PFSK-1 (cell line): ENCODE results near the gene ATP2B2.

Source experiments
- FOXP2 ChIP-seq: optimal IDR thresholded peaks from 2 replicates; pipeline ENCODE3; 2011; ENCODE audit warnings: borderline replicate concordance, control low read depth, inconsistent platforms; ENCODE audit not compliant: insufficient read depth; ENCODE audit errors: extremely low read length, extremely low read depth
- POLR2AphosphoS5 ChIP-seq: IDR thresholded peaks from 2 replicates; pipeline ENCODE4 v1.6.1; 2012; ENCODE audit warnings: low read depth, mild to moderate bottlenecking, control low read depth, low read length, moderate library complexity
- SIN3A ChIP-seq: IDR thresholded peaks from 2 replicates; pipeline ENCODE4 v1.6.1; 2012; ENCODE audit warnings: mild to moderate bottlenecking, low read length, moderate library complexity, borderline replicate concordance; ENCODE audit not compliant: insufficient read depth
- TAF1 ChIP-seq: IDR thresholded peaks from 2 replicates; pipeline ENCODE4 v1.6.1; 2012; ENCODE audit warnings: low read length, control low read depth, borderline replicate concordance; ENCODE audit not compliant: insufficient read depth
- TF ChIP-seq, protein P1 (sequence below), 2 experiments: IDR thresholded peaks; 2 replicates each; pipeline versions ENCODE4 v1.6.1 to v1.8.0; 2011 to 2012; ENCODE audit warnings: low read depth in 2 of 2, low read length in 2 of 2, control low read depth in 1 of 2, inconsistent platforms in 1 of 2, mild to moderate bottlenecking in 1 of 2, moderate library complexity in 1 of 2; ENCODE audit not compliant: insufficient read depth in 1 of 2

GRCh38 chr3:10342781-10343180, 162.6 kb downstream of the ATP2B2 start:
- TF ChIP-seq POLR2AphosphoS5 (no peak), TAF1 (no peak), FOXP2 (no peak), SIN3A (no peak)
- TF ChIP-seq, protein P1, sequence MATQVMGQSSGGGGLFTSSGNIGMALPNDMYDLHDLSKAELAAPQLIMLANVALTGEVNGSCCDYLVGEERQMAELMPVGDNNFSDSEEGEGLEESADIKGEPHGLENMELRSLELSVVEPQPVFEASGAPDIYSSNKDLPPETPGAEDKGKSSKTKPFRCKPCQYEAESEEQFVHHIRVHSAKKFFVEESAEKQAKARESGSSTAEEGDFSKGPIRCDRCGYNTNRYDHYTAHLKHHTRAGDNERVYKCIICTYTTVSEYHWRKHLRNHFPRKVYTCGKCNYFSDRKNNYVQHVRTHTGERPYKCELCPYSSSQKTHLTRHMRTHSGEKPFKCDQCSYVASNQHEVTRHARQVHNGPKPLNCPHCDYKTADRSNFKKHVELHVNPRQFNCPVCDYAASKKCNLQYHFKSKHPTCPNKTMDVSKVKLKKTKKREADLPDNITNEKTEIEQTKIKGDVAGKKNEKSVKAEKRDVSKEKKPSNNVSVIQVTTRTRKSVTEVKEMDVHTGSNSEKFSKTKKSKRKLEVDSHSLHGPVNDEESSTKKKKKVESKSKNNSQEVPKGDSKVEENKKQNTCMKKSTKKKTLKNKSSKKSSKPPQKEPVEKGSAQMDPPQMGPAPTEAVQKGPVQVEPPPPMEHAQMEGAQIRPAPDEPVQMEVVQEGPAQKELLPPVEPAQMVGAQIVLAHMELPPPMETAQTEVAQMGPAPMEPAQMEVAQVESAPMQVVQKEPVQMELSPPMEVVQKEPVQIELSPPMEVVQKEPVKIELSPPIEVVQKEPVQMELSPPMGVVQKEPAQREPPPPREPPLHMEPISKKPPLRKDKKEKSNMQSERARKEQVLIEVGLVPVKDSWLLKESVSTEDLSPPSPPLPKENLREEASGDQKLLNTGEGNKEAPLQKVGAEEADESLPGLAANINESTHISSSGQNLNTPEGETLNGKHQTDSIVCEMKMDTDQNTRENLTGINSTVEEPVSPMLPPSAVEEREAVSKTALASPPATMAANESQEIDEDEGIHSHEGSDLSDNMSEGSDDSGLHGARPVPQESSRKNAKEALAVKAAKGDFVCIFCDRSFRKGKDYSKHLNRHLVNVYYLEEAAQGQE (IDR thresholded peaks at IDR 0.05; ENCODE audit: insufficient read depth in 1 of 2, low read depth in 2 of 2, low read length in 2 of 2) = no peak
